ENCODE measurements around the gene TCERG1L. TPM values are rescaled to one million over a fixed set of nuclear protein-coding genes. Genes with fewer than 3 reads are reported as not detected.

TCERG1L gene
- total RNA-seq, 2 donors from 2014 or later, result not detected

DNA sequence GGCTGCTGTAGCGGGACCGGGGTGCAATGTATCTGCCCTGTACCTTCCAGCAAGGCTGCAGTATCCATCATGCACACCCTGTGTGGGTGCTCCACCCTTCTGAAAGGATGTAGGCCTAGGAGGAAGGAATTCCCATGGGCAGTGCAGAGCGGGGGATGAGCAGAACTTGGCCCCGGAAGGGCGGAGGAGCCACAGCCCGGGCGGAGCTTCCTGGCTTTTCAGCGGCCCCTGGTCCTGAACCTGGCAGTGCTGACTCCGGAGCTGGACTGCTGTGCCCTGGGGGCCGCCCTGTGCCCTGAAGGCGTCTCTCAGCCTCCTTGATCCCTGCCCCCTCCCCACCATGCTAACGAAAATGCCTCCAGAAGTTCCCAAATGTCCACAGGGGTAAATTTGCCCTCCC lies 175.8 kb downstream of the TCERG1L start:
- no peaks in the 10 kb centered on the region for H3K4me1 ChIP-seq (ENCODE audit: control insufficient read depth in 1 of 2, low read depth in 2 of 2)
- TF ChIP-seq, protein P1, sequence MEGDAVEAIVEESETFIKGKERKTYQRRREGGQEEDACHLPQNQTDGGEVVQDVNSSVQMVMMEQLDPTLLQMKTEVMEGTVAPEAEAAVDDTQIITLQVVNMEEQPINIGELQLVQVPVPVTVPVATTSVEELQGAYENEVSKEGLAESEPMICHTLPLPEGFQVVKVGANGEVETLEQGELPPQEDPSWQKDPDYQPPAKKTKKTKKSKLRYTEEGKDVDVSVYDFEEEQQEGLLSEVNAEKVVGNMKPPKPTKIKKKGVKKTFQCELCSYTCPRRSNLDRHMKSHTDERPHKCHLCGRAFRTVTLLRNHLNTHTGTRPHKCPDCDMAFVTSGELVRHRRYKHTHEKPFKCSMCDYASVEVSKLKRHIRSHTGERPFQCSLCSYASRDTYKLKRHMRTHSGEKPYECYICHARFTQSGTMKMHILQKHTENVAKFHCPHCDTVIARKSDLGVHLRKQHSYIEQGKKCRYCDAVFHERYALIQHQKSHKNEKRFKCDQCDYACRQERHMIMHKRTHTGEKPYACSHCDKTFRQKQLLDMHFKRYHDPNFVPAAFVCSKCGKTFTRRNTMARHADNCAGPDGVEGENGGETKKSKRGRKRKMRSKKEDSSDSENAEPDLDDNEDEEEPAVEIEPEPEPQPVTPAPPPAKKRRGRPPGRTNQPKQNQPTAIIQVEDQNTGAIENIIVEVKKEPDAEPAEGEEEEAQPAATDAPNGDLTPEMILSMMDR (IDR thresholded peaks at IDR 0.05), result no peak
- H3K27me3 ChIP-seq (replicated peaks; ENCODE audit: insufficient read depth), result no peaks in the 10 kb centered on the region
- H3K4me3 ChIP-seq, result no peak overlapping the region
- H3K27ac ChIP-seq, result no peak overlapping the region
- DNase-seq (ENCODE audit: low spot score), result no peak
- no peaks in the 10 kb centered on the region for H3K9me3 ChIP-seq
- no peaks in the 10 kb centered on the region for H3K36me3 ChIP-seq
- ATAC-seq (ENCODE audit: insufficient number of reproducible peaks, low FRiP score, low read depth), result no peak

DNA sequence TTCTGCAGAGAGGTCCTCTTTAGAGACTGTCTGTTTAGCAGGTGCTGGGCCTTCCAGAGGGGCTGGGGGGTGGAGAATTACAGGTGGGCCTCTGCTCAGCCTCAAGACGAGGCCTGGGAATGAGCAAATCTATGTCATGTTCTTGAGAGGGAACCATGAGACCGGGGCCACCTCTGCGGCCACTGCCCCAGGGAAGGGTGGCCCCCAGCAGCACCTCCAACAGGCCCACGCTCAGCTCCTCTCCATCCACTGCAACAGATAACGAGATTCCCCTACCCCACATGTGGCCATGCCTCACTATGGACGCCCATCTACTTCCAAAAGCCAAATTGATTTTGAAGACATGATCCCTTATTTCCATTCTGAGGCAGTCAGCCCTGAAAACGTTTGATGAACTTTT lies 176.9 kb downstream of the TCERG1L start:
- ATAC-seq (ENCODE audit: insufficient number of reproducible peaks, low FRiP score, low read depth) (no peak), DNase-seq (ENCODE audit: low spot score) (no peak)
- H3K4me3 ChIP-seq, result no peak overlapping the region
- TF ChIP-seq, protein P1 (IDR thresholded peaks at IDR 0.05), result no peak
- no peaks in the 10 kb centered on the region for H3K4me1 ChIP-seq (ENCODE audit: control insufficient read depth in 1 of 2, low read depth in 2 of 2)
- no peak overlapping the region for H3K27ac ChIP-seq
- no peaks in the 10 kb centered on the region for H3K27me3 ChIP-seq (replicated peaks; ENCODE audit: insufficient read depth)
- no peaks in the 10 kb centered on the region for H3K36me3 ChIP-seq
- no peaks in the 10 kb centered on the region for H3K9me3 ChIP-seq

DNA sequence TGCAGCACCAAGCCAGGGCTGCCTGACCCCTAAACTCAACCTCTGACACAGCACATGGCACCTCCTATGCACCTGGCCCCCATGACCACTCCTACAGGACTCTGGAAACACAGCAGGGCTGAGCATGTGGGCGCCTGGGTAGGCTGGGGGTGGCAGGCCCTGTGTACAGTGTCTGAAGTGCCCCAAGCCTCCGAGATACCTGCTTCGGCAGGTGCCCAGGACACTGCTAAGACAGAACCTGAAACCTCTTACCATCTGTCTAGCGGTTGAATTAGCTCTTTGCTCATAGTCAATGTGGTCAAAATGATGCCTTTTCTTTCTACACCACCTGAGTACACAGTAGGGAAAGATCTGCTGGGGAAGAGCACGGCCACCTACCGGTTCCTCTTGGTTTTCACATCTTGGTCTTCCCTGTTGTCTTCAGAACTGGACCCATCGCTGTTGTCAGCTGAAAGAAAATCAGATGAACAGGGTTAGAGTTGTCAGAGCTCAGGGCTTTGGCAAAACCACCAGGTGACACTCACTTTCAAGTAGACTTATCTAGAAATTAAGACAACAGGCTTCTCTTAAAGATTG lies 177.4 kb downstream of the TCERG1L start:
- no peaks in the 10 kb centered on the region for H3K9me3 ChIP-seq
- no peaks in the 10 kb centered on the region for H3K4me1 ChIP-seq (ENCODE audit: control insufficient read depth in 1 of 2, low read depth in 2 of 2)
- H3K4me3 ChIP-seq, result no peak overlapping the region
- no peak for ATAC-seq (ENCODE audit: insufficient number of reproducible peaks, low FRiP score, low read depth)
- no peak overlapping the region for H3K27ac ChIP-seq
- no peaks in the 10 kb centered on the region for H3K36me3 ChIP-seq
- H3K27me3 ChIP-seq (replicated peaks; ENCODE audit: insufficient read depth), result no peaks in the 10 kb centered on the region
- DNase-seq (ENCODE audit: low spot score), result no peak
- TF ChIP-seq, protein P1 (IDR thresholded peaks at IDR 0.05), result no peak

DNA sequence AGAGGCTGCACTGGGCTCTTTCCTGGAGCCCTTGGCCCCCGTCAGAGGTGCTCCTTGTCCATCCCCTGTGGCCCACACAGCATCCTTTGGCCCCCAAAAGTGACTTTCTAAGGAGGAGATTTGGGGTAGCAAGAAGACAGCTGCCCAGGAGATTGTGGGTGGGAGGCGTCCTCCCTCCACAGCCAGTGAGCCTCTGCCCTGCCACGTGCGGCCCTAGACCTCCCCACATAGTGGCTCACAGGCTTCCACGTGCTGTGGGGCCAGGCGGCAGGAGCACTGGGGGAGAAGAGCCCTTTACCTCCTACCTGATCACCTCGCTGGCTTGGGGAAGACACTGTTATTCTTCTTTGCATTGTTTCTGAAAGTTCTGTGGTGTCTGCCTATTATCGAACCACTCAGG lies 178.8 kb downstream of the TCERG1L start:
- Histone ChIP-seq H3K4me3 (no peak overlapping the region), H3K27ac (no peak overlapping the region), H3K4me1 (ENCODE audit: control insufficient read depth in 1 of 2, low read depth in 2 of 2) (no peaks in the 10 kb centered on the region), H3K9me3 (no peaks in the 10 kb centered on the region), H3K27me3 (replicated peaks; ENCODE audit: insufficient read depth) (no peaks in the 10 kb centered on the region), H3K36me3 (no peaks in the 10 kb centered on the region)
- TF ChIP-seq, protein P1 (IDR thresholded peaks at IDR 0.05), result no peak
- no peak for DNase-seq (ENCODE audit: low spot score)
- no peak for ATAC-seq (ENCODE audit: insufficient number of reproducible peaks, low FRiP score, low read depth)

DNA sequence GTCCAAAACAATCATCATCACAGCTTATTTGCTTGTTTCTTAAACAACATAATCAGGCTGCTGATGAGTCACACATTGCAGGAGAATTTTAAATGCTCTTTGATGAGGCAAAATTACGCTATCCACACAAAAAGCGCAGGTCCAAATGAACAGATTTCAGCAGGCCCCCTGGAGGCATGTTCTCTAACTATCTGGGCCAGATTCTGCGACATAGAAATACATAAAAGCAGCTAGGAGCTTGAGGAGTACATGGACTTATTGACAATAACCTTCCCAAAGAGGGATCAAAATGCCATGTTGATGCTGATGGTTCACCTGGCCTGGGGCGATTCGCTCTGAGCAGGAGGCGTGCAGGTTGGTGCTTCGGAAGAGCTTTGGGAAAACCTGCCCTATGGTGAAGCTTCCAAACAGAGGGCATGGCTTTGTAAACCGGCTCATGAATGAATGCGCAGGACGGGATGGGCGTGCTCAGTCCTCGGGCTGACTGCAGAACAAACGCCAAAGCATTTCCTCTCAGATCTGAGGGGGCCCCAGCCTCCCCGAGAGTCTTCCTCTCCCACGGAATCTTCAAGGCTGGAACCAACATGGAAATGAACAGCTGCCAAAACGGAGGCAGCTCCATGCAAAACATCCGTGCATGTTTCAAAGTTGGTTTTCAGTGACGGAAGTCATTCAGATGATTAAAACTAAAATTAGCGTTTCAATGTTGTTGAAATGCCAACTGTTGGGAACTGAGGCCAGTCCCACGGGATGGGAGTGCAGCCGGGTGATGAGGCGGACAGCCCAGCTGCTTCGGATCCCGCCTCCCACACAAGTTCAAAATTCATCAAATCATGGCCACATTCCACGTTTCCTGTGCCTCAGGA lies 179.6 kb downstream of the TCERG1L start:
- ATAC-seq (ENCODE audit: insufficient number of reproducible peaks, low FRiP score, low read depth) (no peak), DNase-seq (ENCODE audit: low spot score) (no peak)
- Histone ChIP-seq H3K27ac (no peak overlapping the region), H3K36me3 (no peaks in the 10 kb centered on the region), H3K4me1 (ENCODE audit: control insufficient read depth in 1 of 2, low read depth in 2 of 2) (no peaks in the 10 kb centered on the region), H3K27me3 (replicated peaks; ENCODE audit: insufficient read depth) (no peaks in the 10 kb centered on the region), H3K4me3 (no peak overlapping the region), H3K9me3 (no peaks in the 10 kb centered on the region)
- TF ChIP-seq, protein P1 (IDR thresholded peaks at IDR 0.05), result no peak

Measured in thoracic aorta (tissue), 2 donors.